ENCODE measurements around the gene FOXM1.

Gene FOXM1

GRCh38 chr12:2886768-2887450 lies 9.9 kb upstream of the FOXM1 start:
- H3K4me3 ChIP-seq (ENCODE audit: low read depth, low read length): no peak overlapping the region
- H3K36me3 ChIP-seq (ENCODE audit: control insufficient read depth, insufficient read depth, low read length): no peaks in the 10 kb centered on the region
- no peak overlapping the region for H3K9ac ChIP-seq
- H2AFZ ChIP-seq: no peak overlapping the region
- H3K4me1 ChIP-seq: peaks cover 2% of the 10 kb centered on the region
- no peaks in the 10 kb centered on the region for H3K79me2 ChIP-seq
- H3K9me3 ChIP-seq (ENCODE audit: control insufficient read depth, low read length): no peaks in the 10 kb centered on the region
- no peak overlapping the region for H3K27ac ChIP-seq
- no peak overlapping the region for H3K4me2 ChIP-seq (ENCODE audit: low read length)
- no peak for TF ChIP-seq CTCF (IDR thresholded peaks at IDR 0.05)
- no peaks in the 10 kb centered on the region for H3K27me3 ChIP-seq (ENCODE audit: control insufficient read depth, insufficient read depth, low read length)

- no peak overlapping the region for H2AFZ ChIP-seq
- no peaks in the 10 kb centered on the region for H3K27me3 ChIP-seq (ENCODE audit: control insufficient read depth, insufficient read depth, low read length)
- no peak overlapping the region for H3K27ac ChIP-seq
- no peak for TF ChIP-seq CTCF (IDR thresholded peaks at IDR 0.05)
- H3K9ac ChIP-seq: no peak overlapping the region
- peaks cover 4% of the 10 kb centered on the region for H3K79me2 ChIP-seq
- no peaks in the 10 kb centered on the region for H3K4me1 ChIP-seq
- H3K4me2 ChIP-seq (ENCODE audit: low read length): no peak overlapping the region
- H3K4me3 ChIP-seq (ENCODE audit: low read depth, low read length): no peak overlapping the region
- H3K9me3 ChIP-seq (ENCODE audit: control insufficient read depth, low read length): no peaks in the 10 kb centered on the region
- no peaks in the 10 kb centered on the region for H3K36me3 ChIP-seq (ENCODE audit: control insufficient read depth, insufficient read depth, low read length)
Observed at GRCh38 chr12:2884810-2885209, 7.8 kb upstream of the FOXM1 start.

- H3K9me3 ChIP-seq (ENCODE audit: control insufficient read depth, low read length): no peaks in the 10 kb centered on the region
Observed at GRCh38 chr12:2879853-2880252, 2.9 kb upstream of the FOXM1 start.

GRCh38 chr12:2877953-2878732 lies 1.2 kb upstream of the FOXM1 start:
- no peaks in the 10 kb centered on the region for H3K9me3 ChIP-seq (ENCODE audit: control insufficient read depth, low read length)
- H3K27ac ChIP-seq: peak overlapping the region; percentile 80
- no peaks in the 10 kb centered on the region for H3K27me3 ChIP-seq (ENCODE audit: control insufficient read depth, insufficient read depth, low read length)
- peak overlapping the region; percentile 97 for H2AFZ ChIP-seq
- no peak overlapping the region for H3K9ac ChIP-seq
- peak overlapping the region; percentile 91 for H3K4me2 ChIP-seq (ENCODE audit: low read length)
- no peak for TF ChIP-seq CTCF (IDR thresholded peaks at IDR 0.05)
- peaks cover 8% of the 10 kb centered on the region for H3K4me1 ChIP-seq
- peak overlapping the region; percentile 89 for H3K4me3 ChIP-seq (ENCODE audit: low read depth, low read length)
- peaks cover 23% of the 10 kb centered on the region for H3K79me2 ChIP-seq
- no peaks in the 10 kb centered on the region for H3K36me3 ChIP-seq (ENCODE audit: control insufficient read depth, insufficient read depth, low read length)

More at GRCh38 chr12:2879853-2880252, 2.9 kb upstream of the FOXM1 start:
- Histone ChIP-seq H3K27me3 (ENCODE audit: control insufficient read depth, insufficient read depth, low read length) (no peaks in the 10 kb centered on the region), H3K79me2 (peaks cover 23% of the 10 kb centered on the region), H2AFZ (no peak overlapping the region), H3K27ac (no peak overlapping the region), H3K4me2 (ENCODE audit: low read length) (no peak overlapping the region), H3K4me1 (peaks cover 8% of the 10 kb centered on the region), H3K4me3 (ENCODE audit: low read depth, low read length) (no peak overlapping the region), H3K36me3 (ENCODE audit: control insufficient read depth, insufficient read depth, low read length) (no peaks in the 10 kb centered on the region), H3K9ac (no peak overlapping the region)
- TF ChIP-seq CTCF (IDR thresholded peaks at IDR 0.05): no peak

Measured in parathyroid adenoma (tissue), 2 donors.